Upper lobe of right lung (tissue), 1 donor: ENCODE results near the gene ARSG. TPM values are rescaled to one million over a fixed set of nuclear protein-coding genes. Genes with fewer than 3 reads are reported as not detected.

Experiments used
- ATAC-seq: fragments of 200-7000 bp; cut with Tn5 transposase; one replicate; pipeline ENCODE4 v1.9.1; 2020; ENCODE audit warnings: mild to moderate bottlenecking, moderate library complexity
- DNase-seq: peaks from one replicate; pipeline ENCODE4 v3.0.0-alpha.2; 2020
- H3K27ac ChIP-seq: fragments of 200-600 bp; one replicate; pipeline ENCODE4 v1.8.0; 2022
- H3K27me3 ChIP-seq: fragments of 200-600 bp; one replicate; pipeline ENCODE4 v1.8.0; 2022; ENCODE audit warnings: mild to moderate bottlenecking
- H3K36me3 ChIP-seq: fragments of 200-600 bp; one replicate; pipeline ENCODE4 v1.8.0; 2022
- H3K4me1 ChIP-seq: fragments of 200-600 bp; one replicate; pipeline ENCODE4 v1.8.0; 2022
- H3K4me3 ChIP-seq: fragments of 200-600 bp; one replicate; pipeline ENCODE4 v1.8.0; 2022; ENCODE audit warnings: mild to moderate bottlenecking
- H3K9me3 ChIP-seq: fragments of 200-600 bp; one replicate; pipeline ENCODE4 v1.8.0; 2022
- CTCF ChIP-seq: fragments of 200-600 bp; IDR thresholded peaks from one replicate; pipeline ENCODE4 v1.8.0; 2022; ENCODE audit warnings: antibody characterized with exemption
- intact Hi-C: fragments of 100-400 bp; cut with DNase I; formaldehyde crosslinking; loops from one replicate; pipeline ENCODE4 v1.11.0; 2022
- total RNA-seq: library from RNA; stranded (reverse); fragmentation: NEBNext Ultra II Directional; extraction: Animal tissue kit (Norgen Biotek cat#: 25700); gene quantifications from one replicate; pipeline ENCODE4 v1.2.1, GENCODE V29; 2021
- donor health status: DM: no; HTN: yes; CAD: no; lungs with severe emphysema.

The ARSG gene
- total RNA-seq, 1 donor from 2014 or later = 4.8 TPM

DNA sequence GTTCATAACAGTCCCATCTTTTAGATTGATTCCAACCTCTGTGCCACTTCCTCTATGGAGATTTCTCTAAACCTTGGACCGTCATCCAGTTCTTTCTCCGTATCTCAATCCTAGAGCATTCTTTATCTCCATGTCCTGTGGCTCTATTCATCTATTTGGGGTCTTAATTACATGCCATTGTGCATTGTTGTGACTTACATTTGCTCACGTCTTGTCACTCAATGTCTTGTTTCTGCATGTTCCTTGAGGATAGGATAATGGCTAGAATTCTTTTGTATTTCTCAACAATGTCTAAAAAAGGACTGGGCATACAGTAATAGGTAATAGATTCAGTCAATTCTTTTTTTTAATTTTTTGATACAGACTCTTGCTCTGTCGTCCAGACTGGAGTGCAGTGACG lies 50.2 kb downstream of the ARSG start:
- H3K9me3 ChIP-seq = no peaks in the 10 kb centered on the region
- TF ChIP-seq CTCF = no peak
- H3K36me3 ChIP-seq = no peaks in the 10 kb centered on the region
- no peak overlapping the region for H3K27ac ChIP-seq
- no peak overlapping the region for H3K4me3 ChIP-seq
- intact Hi-C loops = no loop called here
- no peaks in the 10 kb centered on the region for H3K27me3 ChIP-seq
- ATAC-seq (no peak), DNase-seq (no peak)
- peaks cover 5% of the 10 kb centered on the region for H3K4me1 ChIP-seq

DNA sequence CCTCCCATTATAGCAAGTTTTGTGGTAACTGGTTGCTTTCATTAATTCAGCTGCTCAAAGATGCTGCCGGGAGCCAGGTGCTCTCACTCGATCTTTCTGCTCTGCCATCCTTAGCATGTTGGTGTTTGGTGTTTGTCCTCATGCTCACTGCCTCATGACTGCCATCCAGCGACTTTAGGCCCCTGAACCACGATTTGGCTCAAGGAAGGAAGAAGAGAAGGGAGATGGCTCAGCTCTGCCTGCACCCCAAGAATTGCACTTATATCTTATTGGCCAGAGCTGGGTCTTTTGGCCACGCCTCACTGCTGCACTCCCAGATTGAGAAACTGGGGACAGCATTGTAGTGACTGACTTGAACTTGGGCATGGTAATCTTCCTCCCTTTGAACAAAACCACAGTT lies 52.7 kb downstream of the ARSG start:
- Histone ChIP-seq H3K36me3 (no peaks in the 10 kb centered on the region), H3K27ac (no peak overlapping the region), H3K4me1 (peaks cover 11% of the 10 kb centered on the region), H3K9me3 (no peaks in the 10 kb centered on the region), H3K27me3 (no peaks in the 10 kb centered on the region), H3K4me3 (no peak overlapping the region)
- ATAC-seq = no peak
- no peak for DNase-seq
- TF ChIP-seq CTCF = no peak
- intact Hi-C loops = no loop called here

GRCh38 chr17:68344701-68345136 lies 53.4 kb downstream of the ARSG start:
- H3K4me1 ChIP-seq = peaks cover 11% of the 10 kb centered on the region
- intact Hi-C loops = no loop called here
- no peak overlapping the region for H3K27ac ChIP-seq
- peak; percentile 56 for ATAC-seq
- no peak for TF ChIP-seq CTCF
- no peaks in the 10 kb centered on the region for H3K36me3 ChIP-seq
- H3K9me3 ChIP-seq = no peaks in the 10 kb centered on the region
- DNase-seq = no peak
- H3K27me3 ChIP-seq = no peaks in the 10 kb centered on the region
- H3K4me3 ChIP-seq = no peak overlapping the region

GRCh38 chr17:68346448-68346847 lies 55.2 kb downstream of the ARSG start:
- ATAC-seq (peak; percentile 90), DNase-seq (peak; percentile 70)
- no peak for TF ChIP-seq CTCF
- Histone ChIP-seq H3K4me3 (no peak overlapping the region), H3K27me3 (no peaks in the 10 kb centered on the region), H3K4me1 (peaks cover 11% of the 10 kb centered on the region), H3K36me3 (no peaks in the 10 kb centered on the region), H3K27ac (peak overlapping the region; percentile 47), H3K9me3 (no peaks in the 10 kb centered on the region)
- intact Hi-C loops = no loop called here

DNA sequence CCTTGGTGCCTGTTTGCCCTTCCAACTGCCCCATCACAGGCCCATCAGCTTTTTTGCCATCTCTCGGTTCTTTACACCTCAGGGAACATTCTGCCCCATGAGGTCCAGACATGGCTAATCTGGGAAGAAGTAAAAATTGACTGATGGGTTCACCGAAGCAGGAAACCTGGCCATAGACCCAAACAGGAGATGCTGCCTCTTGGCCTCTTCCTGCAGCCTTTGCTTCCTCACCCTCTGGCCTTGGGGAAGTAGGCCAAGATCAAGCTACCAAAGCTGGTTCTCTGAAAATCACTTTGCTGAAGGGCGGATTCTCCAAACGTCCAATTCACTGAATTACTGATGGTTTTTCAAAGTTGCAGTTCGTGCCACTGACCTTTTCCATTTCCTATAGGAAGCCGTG lies 56.1 kb downstream of the ARSG start:
- DNase-seq (no peak), ATAC-seq (no peak)
- H3K27me3 ChIP-seq = no peaks in the 10 kb centered on the region
- intact Hi-C loops = no loop called here
- no peak overlapping the region for H3K27ac ChIP-seq
- no peaks in the 10 kb centered on the region for H3K9me3 ChIP-seq
- no peak for TF ChIP-seq CTCF
- no peaks in the 10 kb centered on the region for H3K36me3 ChIP-seq
- H3K4me1 ChIP-seq = peaks cover 11% of the 10 kb centered on the region
- no peak overlapping the region for H3K4me3 ChIP-seq

- ATAC-seq (no peak), DNase-seq (no peak)
- H3K4me3 ChIP-seq = no peak overlapping the region
- intact Hi-C loops = no loop called here
- no peaks in the 10 kb centered on the region for H3K27me3 ChIP-seq
- TF ChIP-seq CTCF = no peak
- H3K36me3 ChIP-seq = no peaks in the 10 kb centered on the region
- no peaks in the 10 kb centered on the region for H3K9me3 ChIP-seq
- peaks cover 11% of the 10 kb centered on the region for H3K4me1 ChIP-seq
- H3K27ac ChIP-seq = no peak overlapping the region
Observed at GRCh38 chr17:68349157-68349556, 57.9 kb downstream of the ARSG start.
